ENCODE measurements around the gene QKI. TPM values are rescaled to one million over a fixed set of nuclear protein-coding genes. Genes with fewer than 3 reads are reported as not detected.
A peak's percentile ranks its signal among the peaks of the same experiment; 100 is the strongest.

QKI gene
- total RNA-seq, 2 donors from 2014 or later: 127 to 192 TPM

- DNase-seq (ENCODE audit: low spot score) (no peak), ATAC-seq (ENCODE audit: insufficient number of reproducible peaks, low FRiP score, low read depth) (no peak)
- H3K36me3 ChIP-seq: no peaks in the 10 kb centered on the region
- H3K9me3 ChIP-seq: no peaks in the 10 kb centered on the region
- peaks cover 12 to 18% of the 10 kb centered on the region in 2 donors for H3K4me1 ChIP-seq (ENCODE audit: control insufficient read depth in 1 of 2, low read depth in 2 of 2)
- H3K27ac ChIP-seq: no peak overlapping the region
- H3K4me3 ChIP-seq: no peak overlapping the region
- TF ChIP-seq CTCF (IDR thresholded peaks at IDR 0.05): no peak
- no peaks in the 10 kb centered on the region for H3K27me3 ChIP-seq (replicated peaks; ENCODE audit: insufficient read depth)
Measured at GRCh38 chr6:163402616-163403015, 11.9 kb upstream of the QKI start.

GRCh38 chr6:163404825-163405265 is 9.7 kb upstream of the QKI start:
- Histone ChIP-seq H3K27me3 (replicated peaks; ENCODE audit: insufficient read depth) (no peaks in the 10 kb centered on the region), H3K27ac (peak overlapping the region; percentile 61 to 76), H3K4me3 (no peak overlapping the region), H3K4me1 (ENCODE audit: control insufficient read depth in 1 of 2, low read depth in 2 of 2) (peaks cover 12 to 18% of the 10 kb centered on the region in 2 donors), H3K9me3 (no peaks in the 10 kb centered on the region), H3K36me3 (no peaks in the 10 kb centered on the region)
- ATAC-seq (ENCODE audit: insufficient number of reproducible peaks, low FRiP score, low read depth) (no peak), DNase-seq (ENCODE audit: low spot score) (no peak)
- no peak for TF ChIP-seq CTCF (IDR thresholded peaks at IDR 0.05)

GRCh38 chr6:163405412-163406309 is 8.9 kb upstream of the QKI start:
- Histone ChIP-seq H3K36me3 (no peaks in the 10 kb centered on the region), H3K4me1 (ENCODE audit: control insufficient read depth in 1 of 2, low read depth in 2 of 2) (peaks cover 12 to 18% of the 10 kb centered on the region in 2 donors), H3K9me3 (no peaks in the 10 kb centered on the region), H3K4me3 (peak overlapping the region; percentile 61), H3K27me3 (replicated peaks; ENCODE audit: insufficient read depth) (no peaks in the 10 kb centered on the region), H3K27ac (peak overlapping the region; percentile 61 to 76)
- ATAC-seq (ENCODE audit: insufficient number of reproducible peaks, low FRiP score, low read depth) (peak; percentile 30), DNase-seq (ENCODE audit: low spot score) (no peak)
- no peak for TF ChIP-seq CTCF (IDR thresholded peaks at IDR 0.05)

- no peaks in the 10 kb centered on the region for H3K9me3 ChIP-seq
- H3K4me3 ChIP-seq: peak overlapping the region; percentile 61
- peaks cover 12 to 18% of the 10 kb centered on the region in 2 donors for H3K4me1 ChIP-seq (ENCODE audit: control insufficient read depth in 1 of 2, low read depth in 2 of 2)
- ATAC-seq (ENCODE audit: insufficient number of reproducible peaks, low FRiP score, low read depth): no peak
- peak overlapping the region; percentile 61 to 76 for H3K27ac ChIP-seq
- TF ChIP-seq CTCF (IDR thresholded peaks at IDR 0.05): no peak
- no peak for DNase-seq (ENCODE audit: low spot score)
- H3K27me3 ChIP-seq (replicated peaks; ENCODE audit: insufficient read depth): no peaks in the 10 kb centered on the region
- no peaks in the 10 kb centered on the region for H3K36me3 ChIP-seq
Measured at GRCh38 chr6:163406366-163406765, 8.2 kb upstream of the QKI start.

- peak overlapping the region in 1 of 2 donors; percentile 61 for H3K27ac ChIP-seq
- no peaks in the 10 kb centered on the region for H3K9me3 ChIP-seq
- no peak overlapping the region for H3K4me3 ChIP-seq
- no peak for DNase-seq (ENCODE audit: low spot score)
- no peak for ATAC-seq (ENCODE audit: insufficient number of reproducible peaks, low FRiP score, low read depth)
- H3K27me3 ChIP-seq (replicated peaks; ENCODE audit: insufficient read depth): no peaks in the 10 kb centered on the region
- H3K4me1 ChIP-seq (ENCODE audit: control insufficient read depth in 1 of 2, low read depth in 2 of 2): peaks cover 12 to 18% of the 10 kb centered on the region in 2 donors
- no peak for TF ChIP-seq CTCF (IDR thresholded peaks at IDR 0.05)
- no peaks in the 10 kb centered on the region for H3K36me3 ChIP-seq
Measured at GRCh38 chr6:163406830-163407229, 7.7 kb upstream of the QKI start.

Data from thoracic aorta (tissue), 2 donors.